GM18873 (cell line): ENCODE data around the gene CYP39A1.

Experiments used
- ATAC-seq: cut with Tn5 transposase; IDR thresholded peaks from one replicate; pipeline ENCODE4 v1.9.1; 2021; ENCODE audit warnings: mild to moderate bottlenecking, moderate library complexity, moderate number of reproducible peaks; ENCODE audit not compliant: unreplicated experiment, low FRiP score

CYP39A1 gene, protein sequence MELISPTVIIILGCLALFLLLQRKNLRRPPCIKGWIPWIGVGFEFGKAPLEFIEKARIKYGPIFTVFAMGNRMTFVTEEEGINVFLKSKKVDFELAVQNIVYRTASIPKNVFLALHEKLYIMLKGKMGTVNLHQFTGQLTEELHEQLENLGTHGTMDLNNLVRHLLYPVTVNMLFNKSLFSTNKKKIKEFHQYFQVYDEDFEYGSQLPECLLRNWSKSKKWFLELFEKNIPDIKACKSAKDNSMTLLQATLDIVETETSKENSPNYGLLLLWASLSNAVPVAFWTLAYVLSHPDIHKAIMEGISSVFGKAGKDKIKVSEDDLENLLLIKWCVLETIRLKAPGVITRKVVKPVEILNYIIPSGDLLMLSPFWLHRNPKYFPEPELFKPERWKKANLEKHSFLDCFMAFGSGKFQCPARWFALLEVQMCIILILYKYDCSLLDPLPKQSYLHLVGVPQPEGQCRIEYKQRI

DNA sequence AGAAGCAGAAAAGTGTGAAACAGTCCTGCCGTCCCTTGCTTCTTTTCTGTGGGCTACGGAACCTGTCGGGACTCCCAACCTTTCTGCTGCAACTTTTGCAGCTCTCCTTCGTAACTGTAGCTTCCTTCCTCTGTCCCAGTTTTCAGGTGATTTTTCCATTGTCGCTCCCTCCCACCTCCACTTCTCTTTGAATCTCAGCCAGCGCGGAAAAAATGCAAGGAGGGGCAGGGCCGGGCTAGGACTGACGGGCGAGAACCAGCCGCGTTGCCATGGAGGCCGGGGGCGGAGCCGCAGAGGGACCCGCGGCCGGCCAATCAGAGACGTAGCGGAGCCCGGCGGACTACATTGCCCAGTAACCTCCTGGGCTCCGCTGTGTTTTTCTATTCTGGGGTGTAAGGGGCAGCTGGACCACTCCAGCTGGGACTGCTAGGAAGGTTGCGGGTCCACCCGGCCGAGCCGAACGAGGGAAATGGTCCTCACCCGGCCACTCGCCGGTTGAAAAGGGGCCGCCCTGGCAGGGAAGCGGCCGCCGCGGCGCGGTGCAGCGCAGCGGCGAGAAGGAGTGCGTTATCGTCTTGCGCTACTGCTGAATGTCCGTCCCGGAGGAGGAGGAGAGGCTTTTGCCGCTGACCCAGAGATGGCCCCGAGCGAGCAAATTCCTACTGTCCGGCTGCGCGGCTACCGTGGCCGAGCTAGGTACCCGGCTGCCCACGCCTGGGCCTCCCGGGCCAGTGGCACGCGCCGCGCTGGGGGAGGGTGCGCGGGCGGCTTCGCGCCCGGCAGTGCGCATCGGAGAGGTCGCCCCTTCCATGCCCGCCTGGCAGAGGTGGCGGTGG, at the start of gene CYP39A1, which contains the start of gene SLC25A27:
Gene CYP39A1, minus strand, starts transcription at position 216 of the 836 bp plus-strand sequence. CDS start 236 bp downstream, outside the sequence.
Gene SLC25A27, plus strand, starts transcription at position 373 of the 836 bp plus-strand sequence. Its CDS starts 218 bp downstream, at position 591.
- peak; percentile 99 for ATAC-seq

DNA sequence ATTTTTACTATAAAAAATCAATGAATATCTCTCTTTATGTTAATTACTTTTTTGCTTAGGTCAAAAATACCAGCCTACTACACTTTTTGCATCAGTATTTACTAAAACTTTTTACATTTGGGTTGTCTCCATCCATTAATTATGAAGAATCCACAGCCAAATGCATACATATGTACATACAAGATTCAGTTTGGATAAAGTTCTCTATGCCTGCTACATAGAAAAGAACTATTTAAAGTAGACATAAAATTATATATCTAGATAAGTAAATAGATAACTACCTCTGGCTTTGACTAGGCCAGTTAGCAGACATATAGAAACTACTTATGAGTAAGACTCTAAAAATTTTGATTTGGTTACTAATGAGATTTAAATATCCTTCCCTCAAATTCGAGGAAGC, 47.4 kb upstream of the CYP39A1 start:
- ATAC-seq: no peak

DNA sequence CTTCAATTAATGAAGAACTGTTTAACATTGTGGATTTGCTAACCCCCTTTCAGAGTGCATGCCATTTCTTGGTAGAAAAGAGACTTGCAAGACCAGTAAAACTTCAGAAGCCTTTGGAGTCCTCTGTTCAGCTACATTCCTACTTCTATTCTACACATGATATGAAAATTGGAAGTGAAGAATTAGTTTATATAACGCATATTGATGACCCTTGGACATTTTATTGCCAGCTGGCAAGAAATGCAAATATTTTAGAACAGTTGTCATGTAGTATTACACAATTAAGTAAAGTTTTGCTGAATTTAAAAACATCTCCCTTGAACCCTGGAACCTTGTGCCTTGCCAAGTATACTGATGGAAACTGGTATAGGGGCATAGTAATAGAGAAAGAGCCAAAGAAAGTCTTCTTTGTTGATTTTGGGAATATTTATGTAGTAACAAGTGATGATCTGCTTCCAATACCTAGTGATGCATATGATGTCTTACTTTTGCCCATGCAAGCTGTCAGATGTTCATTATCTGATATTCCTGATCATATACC, 38.4 kb upstream of the CYP39A1 start:
- ATAC-seq: no peak

DNA sequence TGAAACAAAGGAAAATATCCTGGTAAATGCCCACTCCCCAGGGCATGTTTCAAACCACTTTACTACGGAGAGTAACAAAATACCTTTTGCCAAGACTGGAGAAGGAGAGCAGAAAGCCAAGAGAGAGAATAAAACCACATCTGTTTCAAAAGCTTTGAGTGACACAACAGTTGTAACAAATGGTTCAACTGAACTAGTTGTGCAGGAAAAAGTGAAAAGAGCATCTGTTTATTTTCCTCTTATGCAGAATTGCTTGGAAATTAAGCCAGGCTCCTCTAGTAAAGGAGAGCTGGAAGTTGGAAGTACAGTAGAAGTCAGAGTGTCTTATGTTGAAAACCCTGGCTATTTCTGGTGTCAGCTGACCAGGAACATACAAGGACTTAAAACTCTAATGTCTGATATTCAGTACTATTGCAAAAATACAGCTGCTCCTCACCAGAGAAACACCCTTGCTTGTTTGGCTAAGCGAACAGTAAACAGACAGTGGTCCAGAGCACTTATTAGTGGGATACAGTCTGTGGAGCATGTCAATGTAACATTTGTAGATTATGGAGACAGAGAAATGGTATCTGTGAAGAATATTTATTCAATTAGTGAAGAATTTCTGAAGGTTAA, 37.6 kb upstream of the CYP39A1 start:
- ATAC-seq: no peak

DNA sequence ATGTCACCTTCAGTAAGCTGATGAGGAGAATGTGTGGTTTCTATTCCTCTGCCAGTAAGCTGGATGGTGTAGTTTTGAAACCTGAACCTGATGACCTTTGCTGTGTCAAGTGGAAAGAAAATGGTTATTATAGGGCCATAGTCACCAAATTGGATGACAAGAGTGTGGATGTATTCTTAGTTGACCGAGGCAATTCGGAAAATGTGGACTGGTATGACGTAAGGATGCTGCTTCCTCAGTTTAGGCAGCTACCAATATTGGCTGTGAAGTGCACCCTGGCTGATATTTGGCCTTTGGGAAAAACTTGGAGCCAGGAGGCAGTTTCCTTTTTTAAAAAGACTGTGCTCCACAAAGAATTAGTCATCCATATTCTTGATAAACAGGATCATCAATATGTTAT, 37.0 kb upstream of the CYP39A1 start:
- ATAC-seq: no peak

DNA sequence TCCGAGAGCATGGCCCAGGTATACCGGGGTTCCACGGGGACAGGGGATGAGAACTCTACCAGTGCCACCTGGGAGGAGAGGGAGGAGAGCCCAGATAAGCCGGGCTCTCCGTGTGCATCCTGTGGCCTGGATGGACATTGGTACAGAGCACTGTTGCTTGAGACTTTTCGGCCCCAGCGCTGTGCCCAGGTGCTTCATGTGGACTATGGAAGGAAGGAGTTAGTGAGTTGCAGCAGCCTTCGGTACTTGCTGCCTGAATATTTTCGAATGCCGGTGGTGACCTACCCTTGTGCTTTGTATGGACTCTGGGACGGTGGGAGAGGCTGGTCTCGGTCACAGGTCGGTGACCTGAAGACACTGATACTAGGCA, 36.3 kb upstream of the CYP39A1 start:
- ATAC-seq: no peak

DNA sequence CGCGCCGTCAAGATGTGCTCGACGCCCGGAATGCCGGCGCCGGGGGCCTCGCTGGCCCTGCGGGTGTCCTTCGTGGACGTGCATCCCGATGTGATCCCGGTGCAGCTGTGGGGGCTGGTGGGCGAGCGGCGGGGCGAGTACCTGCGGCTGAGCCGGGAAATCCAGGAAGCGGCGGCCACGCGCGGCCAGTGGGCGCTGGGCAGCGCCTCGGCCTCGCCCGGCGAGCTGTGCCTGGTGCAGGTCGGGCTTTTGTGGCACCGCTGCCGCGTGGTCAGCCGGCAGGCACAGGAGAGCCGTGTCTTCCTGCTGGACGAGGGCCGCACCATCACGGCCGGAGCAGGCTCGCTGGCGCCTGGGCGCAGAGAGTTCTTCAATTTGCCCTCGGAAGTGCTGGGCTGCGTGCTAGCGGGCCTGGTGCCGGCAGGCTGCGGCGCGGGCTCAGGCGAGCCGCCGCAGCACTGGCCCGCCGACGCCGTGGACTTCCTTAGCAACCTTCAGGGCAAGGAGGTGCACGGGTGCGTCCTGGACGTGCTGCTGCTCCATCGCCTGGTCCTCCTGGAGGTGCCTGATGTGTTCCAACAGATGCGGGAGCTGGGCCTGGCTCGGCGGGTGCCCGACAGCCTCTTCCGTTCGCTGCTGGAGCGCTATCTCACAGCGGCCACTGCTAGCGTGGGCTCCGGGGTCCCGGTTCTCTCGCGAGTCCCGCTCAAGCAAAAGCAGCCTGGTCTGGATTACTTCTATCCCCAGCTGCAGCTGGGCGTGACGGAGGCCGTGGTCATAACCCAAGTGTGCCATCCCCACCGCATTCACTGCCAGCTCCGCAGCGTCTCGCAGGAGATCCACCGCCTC, 35.7 kb upstream of the CYP39A1 start:
- no peak for ATAC-seq

DNA sequence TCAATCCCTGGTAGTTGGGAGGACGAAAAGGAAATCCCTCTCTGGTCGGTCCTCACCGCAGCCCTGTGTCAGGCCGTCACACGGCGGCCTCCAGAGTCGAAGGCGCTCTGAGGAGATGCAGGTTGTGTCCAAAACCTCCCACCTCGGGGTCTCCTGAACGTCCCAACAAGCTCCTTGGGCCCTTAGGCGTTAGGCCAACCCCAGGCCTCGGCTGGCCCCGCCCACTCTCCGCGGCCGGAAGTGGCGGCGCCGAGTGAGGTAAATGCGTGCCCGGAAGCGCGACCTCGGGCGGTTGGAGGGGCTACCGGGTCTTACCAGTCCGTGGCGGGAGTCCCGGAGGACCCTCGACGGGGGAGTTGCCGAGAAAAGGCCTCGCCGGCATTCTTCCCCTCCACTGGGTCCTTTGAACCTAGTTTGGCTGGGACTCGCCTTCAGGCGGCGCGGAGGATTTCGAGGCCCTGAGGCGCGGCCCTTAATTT, 35.0 kb upstream of the CYP39A1 start, which contains the start of gene TDRD6:
Gene TDRD6, plus strand, starts transcription at position 267 of the 479 bp plus-strand sequence. CDS start 244 bp downstream, outside the sequence.
- no peak for ATAC-seq

DNA sequence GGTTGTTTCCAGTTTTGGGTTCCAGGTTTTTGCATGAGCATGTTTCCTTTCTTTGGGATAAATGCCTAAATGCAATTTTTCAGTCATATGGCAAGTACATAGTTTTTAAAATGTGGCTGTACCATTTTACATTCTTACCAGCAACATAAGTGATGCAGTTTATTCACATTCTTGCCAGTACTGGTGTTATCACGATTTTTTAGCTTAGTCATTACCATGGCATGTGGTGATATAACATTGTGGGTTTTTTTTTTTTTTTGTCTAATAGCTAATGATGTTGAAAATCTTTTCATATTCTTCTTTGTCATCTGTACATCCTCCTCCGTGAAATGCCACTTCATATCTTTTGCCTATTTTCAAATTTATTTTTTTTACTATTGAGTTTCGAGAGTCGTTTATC, 32.2 kb upstream of the CYP39A1 start:
- no peak for ATAC-seq

DNA sequence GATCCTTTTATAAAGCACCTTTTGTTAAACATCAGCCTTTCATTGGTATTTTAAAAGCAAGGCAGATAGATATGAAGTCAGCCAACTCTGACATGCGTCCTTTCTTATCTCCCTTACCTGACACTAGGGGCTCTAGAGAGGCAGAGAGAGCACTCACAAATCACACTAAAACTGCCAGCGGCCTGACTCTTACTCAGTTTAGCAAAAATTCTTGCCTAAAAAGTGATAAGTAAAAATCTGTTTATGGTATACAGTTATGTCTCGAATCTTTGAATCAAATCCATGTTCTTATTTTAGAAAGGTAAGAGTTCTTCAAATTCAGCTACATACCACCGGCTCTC, 24.7 kb upstream of the CYP39A1 start:
- ATAC-seq: no peak

DNA sequence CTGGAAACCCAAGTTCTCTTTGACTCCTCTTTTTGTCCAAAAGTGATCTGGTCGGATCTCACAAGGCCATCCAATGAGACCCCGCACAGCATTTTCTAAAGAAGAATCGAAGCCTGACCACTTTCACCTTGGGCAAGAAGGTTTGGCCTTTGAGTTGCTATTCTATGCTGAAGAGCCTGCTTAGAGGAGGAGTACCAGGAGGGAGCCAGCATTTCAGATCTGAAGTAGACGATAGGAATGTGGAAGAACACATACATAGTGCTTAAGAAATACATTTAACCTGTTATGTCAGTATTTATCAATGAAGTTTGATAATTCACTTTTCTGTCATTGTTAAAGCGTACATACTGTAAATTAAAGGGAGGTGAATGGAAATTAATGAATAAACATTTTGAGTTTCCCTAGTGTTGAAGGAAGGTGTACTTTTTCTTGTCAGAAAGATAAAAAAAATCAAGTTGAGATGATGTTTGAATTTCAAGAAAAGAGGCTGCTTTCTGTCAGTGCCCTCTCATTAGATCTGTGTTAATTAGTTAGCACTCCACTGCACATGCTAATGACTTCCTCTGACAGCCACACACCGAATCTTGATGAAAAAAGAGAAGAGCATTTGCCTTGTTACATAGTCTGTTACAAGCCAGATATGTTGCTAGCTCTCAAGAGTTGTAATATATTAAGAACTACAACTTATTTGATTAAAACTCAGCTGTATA, 24.1 kb upstream of the CYP39A1 start:
- no peak for ATAC-seq

DNA sequence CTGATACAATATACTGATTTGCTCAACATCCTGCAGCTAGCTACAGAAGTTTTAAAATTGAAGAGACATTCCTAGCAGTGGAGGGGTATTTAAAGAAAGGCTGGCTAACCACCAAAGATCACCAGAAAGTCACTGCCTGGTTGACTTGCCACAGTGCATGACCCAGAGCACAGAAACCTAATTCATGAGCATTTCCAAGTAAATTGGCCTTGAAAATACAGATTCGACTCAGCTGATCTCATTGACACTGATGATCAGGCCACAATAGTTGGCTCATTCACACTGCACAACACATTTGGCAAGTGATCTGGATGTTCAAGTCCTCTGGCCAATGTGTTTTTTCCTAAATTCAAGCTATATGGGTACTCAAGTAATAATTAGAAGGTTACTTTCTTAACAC, 21.8 kb upstream of the CYP39A1 start:
- ATAC-seq: no peak

DNA sequence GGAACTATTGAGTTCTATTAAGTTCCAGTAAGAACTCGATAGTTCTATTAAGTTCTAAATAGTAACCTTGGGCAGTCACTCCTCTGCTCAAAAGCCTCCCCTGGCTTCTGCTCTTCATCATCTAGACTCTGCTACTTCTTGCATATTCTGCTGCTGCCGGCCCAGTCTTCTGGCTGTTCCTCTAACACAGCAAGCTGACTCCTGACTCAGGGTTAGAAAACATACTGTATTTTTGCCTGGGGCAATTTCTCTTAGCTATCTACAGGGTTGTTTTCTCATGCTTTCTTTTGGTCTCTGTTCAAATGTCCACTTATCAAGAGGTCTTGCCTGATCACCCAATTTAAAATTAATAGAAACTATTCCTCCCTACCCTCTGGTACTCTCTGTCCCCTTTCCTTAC, 14.8 kb upstream of the CYP39A1 start:
- no peak for ATAC-seq

DNA sequence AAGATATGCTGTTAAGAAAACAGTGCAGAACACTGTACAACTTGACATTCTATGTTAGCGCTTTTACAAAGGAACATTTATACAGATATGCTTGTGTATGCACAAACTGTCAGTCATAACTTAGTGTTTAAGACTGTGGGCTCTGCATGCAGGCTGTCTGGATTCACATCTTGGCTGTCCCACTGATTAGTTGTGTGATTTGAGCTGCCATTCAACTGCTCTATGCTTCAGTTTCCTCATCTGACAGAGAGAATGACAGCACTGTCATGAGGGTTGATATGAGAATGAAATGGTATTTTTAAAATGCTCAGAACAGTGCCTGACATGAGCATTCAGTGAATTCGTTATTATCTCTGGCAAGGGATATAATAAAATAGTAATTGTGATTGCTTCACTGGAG, 8.9 kb upstream of the CYP39A1 start:
- no peak for ATAC-seq

DNA sequence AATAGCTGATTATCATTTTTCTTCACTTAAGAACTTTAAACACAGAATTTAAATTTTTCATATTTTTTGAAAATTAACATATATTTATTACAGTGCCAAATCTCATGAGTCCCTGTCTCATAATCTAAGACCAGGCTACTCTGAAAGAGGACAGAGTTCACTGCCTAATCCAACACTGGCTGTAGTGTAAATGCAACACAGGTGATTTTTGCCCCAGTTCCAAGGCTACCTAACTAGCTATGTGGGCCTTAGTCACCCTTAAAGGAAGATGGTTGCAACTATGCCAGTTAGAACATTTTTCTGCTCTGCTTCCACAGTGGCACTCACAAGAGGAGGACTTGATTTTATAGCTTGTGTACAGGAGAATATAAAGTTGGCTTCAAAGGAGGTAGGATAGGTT, 5.0 kb upstream of the CYP39A1 start:
- ATAC-seq: no peak

DNA sequence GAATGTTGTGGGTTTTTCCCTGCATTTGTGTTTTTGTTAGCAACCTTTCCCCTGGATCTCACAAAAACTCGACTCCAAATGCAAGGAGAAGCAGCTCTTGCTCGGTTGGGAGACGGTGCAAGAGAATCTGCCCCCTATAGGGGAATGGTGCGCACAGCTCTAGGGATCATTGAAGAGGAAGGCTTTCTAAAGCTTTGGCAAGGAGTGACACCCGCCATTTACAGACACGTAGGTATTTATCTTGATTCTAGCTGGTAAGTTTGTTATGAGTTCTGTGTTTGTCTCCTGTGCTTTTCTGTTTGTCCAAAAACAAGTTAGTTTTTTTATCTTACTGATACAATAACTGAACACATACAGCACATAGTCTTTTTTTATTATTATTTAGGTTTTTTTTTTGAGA, 3.2 kb upstream of the CYP39A1 start:
- ATAC-seq: no peak

DNA sequence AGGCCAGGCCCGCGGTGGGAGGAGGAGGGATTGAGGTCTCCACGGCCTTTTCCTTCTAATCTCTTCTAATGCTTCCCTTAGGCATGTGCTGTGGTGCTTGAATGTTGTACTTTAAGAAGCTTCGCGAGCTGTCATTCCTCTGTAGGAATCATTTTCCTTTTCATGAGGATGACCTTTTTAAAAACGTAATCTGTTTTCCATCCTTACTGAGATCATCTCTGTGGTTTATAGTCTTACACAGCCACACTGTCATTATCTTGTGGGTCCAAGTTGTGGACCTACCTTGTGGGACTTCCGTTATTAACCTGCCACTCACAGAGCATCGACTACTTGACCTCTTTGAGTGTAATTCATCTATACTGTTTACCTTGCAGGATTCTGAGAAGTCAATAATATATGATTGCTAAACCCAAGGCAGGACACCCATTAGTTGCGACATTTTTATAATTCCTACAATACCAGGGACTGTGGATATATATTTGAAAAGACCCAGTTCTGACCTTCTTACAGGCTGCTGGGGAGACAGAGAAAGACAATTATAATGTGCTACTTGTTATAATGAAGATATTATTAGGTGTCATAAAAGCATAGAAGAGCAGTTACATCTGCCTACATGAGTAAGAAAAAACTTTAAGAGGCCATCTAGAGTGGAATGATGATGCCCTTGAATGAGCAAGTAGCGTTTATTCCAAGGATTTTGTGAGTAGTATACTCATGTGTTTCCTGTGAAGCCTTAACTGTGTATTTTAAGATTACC, 999 bp upstream of the CYP39A1 start:
- no peak for ATAC-seq

DNA sequence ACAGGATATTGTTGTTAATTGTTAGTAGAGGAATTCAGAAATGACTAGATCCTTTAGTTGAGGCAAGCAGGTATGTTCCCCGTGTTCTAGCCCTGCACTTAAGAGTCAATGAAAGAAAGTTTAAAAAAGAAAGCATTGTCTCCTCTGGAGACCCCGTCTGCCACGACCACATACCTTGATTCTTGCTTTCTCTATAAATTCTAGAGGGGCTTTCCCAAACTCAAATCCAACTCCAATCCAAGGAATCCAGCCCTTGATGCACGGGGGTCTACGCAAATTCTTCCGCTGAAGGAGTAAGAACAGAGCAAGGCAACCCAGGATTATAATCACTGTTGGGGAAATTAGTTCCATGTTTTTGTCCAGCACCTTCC, 401 bp downstream of the CYP39A1 start:
- no peak for ATAC-seq
